Endothelial cell of hepatic sinusoid (primary cell): ENCODE data around the gene ACVRL1.

Source experiments
- in situ Hi-C: cut with HindIII; loops from 2 replicates; pipeline ENCODE4 v1.10.0; 2017; ENCODE audit warnings: low sequenced_read_pairs

Gene ACVRL1

DNA sequence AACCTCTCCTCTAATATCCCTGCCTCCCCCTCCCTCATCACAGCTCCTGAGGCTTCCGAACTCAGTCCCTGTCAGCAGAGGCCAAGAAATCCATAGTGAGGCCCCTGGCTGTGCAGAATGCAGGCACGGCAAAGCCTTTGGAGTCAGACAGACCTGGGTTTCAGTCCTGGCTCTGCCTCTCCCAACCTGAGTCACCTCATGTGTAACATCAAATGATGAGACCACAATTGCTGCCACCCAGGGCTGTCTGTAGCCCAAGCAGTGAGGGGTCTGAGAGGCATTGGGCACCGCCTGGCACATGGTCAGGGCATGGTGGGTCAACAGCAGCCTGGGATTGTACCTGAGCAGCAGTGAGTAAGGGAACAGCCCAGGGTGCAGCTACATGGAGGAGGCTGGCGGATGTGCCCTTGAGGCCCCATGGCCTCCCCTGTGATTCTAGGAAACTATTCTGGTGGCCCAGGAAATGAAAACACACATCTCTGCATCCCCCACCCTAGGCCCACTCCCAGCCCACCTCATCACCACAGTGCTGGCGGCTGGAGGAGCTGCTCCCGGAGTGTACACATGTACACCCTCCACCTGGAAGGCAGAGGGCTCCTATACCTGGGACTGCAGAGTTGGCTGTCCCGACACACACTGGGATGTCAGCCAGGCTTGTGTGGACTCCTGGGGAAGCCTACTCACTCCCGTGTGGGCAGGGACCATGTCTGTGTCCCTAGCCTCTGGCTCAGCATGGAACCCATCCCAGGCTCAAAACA lies 11.7 kb upstream of the ACVRL1 start:
- in situ Hi-C loops, result no loop called here

DNA sequence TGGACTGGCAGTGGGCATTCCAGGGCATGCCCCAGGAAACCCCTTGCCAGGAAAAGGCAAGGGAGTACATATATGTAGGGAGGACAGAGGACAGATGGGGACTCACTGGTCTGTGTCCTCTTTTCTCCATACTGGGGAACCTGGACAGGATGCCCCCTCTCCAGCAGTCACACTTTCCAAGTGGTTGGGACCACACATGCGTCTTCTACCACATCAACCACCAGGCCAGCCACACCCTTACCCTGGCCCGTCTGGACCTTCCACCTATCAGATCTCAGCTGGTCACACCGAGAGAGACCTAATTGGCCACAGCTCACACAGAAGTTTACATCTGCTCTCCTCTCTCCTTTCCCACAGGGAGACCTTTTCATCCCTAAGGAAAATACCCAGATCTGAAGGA lies 11.1 kb upstream of the ACVRL1 start:
- in situ Hi-C loops, result no loop called here

DNA sequence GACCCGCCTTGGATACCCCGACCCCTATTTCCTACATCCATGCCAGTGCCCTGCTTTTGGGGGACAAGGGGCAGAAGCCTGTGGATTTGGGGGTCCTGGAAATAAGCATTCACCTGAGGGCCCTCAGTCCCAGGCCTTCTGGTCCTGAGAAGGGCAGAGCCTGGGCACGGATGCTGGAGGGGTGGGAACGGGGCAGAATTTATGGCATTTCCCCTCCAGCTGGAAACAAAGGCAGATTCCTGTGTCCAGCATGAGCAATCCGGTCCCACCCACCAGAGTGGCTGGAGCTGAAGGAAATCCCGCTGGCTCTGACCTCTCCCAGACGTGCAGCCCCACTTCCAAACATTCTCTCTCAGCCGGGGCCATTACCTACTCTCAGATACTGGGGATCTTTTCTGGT lies 10.1 kb upstream of the ACVRL1 start:
- in situ Hi-C loops, result no loop called here

DNA sequence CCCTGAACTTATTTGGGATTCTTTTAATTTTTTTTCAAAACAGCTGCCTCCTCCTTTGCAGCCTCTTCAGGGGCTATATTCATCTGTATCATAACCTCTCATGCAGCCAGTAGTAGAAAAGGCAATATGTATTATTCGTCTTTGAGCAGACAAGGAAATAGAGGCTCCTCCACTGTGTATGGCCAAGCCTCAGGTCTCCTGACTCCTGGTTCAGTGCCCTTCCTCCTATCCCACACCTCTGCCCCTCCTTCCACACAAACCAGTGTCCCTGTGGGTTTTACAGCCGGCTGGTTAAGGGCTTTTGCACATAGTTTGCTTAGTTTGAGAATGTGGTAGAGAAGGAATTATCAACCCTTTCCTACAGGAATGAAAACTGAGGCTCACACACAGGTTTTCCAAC lies 8.8 kb upstream of the ACVRL1 start:
- in situ Hi-C loops, result no loop called here

DNA sequence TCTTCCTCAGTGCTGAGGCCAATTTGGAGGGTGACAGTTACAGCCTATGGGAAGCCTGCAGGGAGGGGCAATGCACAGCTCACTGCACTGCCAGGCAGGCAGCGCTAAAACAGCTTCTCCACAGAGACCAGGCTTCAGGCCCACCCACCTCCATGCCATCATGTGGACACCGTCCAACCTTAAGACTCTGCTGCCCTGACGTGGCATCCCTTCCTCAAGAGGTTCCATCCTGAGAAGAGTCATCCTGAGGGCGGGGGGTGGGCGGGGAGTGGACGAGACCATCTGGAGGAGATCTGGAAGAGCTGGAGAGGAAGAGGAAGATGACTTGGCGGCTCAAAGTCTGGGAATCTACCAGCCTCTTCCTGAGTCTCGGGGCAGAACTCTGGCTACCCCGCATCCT lies 8.4 kb upstream of the ACVRL1 start:
- in situ Hi-C loops, result no loop called here

DNA sequence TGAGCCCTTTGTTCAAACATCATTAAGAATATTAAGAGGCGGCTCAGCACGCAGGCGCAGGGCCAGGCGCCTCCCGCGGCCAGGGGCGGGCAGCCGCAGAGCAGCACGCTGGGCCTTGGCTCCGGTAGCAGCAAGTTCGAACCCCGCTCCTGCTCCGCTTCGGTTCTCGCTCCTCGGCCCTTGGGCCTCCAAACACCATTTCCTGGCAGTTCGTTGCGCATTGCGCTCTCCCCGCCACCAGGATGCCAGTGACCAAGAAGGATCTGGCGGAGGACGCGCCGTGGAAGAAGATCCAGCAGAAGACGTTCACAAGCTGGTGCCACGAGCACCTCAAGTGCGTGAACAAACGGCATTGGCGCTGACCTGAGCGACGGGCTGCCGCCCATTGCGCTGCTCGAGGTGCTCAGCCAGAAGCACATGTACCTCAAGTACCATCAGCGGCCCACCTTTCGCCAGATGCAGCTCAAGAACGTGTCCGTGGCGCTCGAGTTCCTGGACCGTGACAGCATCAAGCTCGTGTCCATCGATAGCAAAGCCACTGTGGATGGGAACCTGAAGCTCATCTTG lies 6.9 kb upstream of the ACVRL1 start:
- in situ Hi-C loops, result no loop called here

DNA sequence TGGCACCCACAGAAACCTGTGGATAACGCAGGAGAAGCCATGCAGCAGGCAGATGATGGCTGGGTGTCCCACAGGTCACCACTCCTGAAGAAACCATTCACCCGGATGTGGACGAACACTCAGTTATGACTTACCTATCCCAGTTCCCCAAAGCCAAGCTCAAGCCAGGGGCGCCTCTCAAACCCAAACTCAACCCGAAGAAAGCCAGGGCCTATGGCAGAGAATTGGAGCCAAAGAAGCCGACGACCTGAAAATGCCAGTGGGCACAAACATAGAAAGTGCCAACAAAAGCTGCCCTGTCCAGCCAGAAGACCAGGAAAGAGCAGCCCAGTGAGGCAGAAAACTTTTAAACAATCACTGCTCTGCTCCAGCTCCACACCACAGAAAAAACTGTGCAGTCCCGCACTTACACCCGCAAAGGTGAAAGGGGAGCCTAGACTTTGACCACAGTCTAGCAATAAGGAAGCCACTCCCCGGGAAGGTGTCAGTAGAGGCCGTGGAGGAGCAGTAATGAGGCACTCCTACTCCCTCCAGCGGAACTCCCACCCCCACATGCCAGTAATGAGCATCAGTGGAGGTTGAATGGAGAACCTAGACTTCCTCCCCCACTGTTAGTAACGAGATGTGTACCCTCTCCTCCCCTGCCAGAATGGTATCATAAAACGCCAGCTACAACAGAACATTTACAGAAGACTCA lies 6.0 kb upstream of the ACVRL1 start:
- in situ Hi-C loops, result no loop called here

DNA sequence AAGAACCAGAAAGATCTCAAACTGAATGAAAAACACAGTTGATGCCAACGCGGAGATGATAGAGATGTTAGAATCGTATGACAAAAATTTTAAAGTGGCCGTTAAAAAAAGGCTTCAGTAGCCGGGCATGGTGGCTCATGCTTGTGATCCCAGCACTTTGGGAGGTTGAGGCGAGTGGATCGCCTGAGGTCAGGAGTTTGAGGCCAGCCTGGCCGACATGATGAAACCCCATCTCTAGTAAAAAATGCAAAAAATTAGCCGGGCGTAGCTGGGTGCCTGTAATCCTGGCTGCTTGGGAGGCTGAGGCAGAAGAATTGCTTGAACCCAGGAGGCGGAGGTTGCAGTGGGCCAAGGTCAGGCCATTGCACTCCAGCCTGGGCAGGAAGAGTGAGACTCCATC lies 5.4 kb upstream of the ACVRL1 start:
- in situ Hi-C loops, result no loop called here

DNA sequence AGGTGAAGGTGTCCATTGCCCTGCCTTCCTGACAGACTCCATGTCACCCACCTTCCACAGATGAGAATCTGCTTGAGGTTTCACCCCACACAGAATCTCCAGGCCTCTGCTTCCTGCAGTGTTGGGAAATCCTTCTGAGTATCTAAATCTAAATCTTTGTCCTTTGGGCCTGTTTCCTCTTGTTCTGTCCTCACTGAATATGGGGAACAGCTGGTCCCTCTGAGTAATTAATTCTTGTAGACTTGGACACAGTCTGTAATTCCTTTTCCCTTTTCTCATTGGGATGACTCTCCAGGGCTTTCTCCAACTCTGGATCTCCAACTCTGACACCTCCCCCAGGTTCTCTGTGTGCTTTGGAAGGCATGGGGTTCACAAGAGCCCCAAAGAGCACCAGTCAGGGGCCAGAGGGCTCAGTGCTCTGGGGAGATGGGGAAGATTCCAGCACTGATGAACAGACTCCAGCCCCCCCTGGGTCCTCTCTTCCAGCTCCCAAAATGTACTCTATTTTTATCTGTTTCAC lies 2.3 kb upstream of the ACVRL1 start:
- in situ Hi-C loops, result no loop called here

DNA sequence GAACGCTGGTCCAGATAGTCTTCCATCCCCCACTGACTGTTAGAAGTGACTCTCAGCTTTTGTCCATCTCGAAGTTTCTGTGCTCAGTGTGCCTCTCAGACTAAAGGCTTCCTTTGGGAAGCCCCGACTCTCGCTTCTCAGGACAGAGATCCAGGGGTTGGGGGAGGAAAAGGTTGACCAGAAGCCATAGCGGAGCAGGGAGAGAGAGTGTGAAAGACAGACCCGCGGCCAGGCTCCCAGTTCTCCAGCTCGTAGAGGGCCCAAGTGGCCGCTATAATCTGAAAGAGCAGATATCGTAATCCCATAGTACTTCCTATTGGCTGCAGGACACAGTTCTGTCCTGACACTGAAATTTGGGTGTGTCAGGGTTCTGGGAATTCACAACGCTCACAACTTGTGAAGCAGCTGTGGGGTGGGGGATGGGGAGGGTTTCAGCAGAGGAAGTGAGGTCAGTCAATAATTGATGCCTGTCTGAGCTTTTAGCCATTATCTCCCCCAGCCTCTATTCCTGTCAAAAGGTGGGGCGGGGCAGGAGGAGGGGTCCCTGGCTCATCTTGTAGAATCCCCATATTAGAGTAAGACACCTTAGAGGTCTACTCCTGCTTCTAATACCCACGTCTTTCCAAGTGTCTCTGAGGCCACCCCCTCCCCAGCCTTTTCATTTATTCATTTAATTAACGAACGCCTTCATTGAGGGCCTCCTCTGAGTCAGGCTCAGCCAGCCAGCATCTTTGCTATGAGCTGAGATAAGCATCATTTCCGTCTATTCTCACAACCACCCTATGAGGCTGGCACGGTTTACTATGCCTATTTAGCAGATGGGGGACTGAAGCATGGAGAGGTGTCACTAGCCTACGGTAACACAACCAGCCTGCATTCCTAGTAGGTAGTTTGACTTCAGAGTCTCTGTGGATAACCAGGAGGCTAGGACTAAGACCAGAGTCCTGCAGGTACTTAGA lies 1.6 kb upstream of the ACVRL1 start:
- in situ Hi-C loops, result no loop called here

DNA sequence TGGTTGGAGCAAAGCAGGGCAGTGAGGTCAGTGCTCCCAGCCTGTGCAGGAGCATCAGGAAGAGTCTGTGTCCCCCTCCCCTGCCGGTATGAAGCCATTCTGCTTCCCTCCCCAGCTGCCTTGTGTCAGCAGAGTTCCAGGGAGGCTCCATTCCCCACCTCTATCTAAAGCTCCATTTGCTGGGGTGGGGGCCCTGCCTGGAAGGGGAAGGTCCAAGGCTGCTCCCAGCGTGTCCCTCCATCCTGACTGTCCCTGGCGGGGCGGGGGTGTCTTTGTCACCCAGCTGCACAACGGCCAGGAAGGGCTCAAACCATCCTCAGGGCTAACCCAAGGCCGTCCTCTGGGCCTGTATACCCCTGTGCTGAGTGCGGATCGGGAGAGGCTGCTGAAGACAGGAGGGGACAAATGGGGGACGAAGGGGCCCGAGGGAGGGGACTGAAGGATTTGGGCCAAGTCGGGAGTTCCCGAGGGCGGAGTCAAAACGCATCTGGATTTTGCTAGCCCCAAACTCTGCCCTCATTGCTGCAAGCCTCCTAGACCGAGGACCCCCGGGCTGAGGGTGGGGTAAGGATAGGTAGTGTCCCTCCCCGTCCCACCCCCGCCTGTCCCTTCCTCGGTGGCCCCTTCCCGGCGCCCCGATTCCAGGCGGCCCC lies 748 bp upstream of the ACVRL1 start:
- in situ Hi-C loops, result no loop called here

DNA sequence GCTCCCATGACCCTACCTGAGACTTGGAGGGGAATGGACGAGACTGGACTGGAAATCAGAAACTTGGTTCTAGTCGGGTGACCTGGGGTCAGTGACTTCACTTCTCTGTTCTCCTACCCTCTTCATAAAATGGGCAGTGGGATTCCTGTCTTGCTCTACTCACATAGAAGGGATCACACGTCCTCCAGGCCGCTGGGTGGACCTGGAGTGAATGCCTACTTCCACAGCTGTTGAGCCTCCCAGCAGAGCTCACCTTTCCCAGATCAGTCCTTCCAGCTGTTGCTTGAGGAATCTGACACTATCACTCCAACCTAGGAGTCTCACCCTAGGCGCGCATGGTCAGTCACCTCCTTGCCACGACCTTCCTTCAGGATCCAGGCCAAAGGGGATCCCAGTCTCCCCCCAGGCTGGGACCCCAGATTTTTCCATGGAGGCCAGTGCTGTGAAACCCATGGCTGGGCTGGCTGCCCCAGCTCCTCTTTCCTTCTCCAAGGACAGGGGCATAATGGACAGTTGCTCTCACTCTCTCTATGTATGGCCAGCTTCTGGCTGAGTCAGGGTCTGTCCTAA lies 637 bp downstream of the ACVRL1 start:
- in situ Hi-C loops, result no loop called here

DNA sequence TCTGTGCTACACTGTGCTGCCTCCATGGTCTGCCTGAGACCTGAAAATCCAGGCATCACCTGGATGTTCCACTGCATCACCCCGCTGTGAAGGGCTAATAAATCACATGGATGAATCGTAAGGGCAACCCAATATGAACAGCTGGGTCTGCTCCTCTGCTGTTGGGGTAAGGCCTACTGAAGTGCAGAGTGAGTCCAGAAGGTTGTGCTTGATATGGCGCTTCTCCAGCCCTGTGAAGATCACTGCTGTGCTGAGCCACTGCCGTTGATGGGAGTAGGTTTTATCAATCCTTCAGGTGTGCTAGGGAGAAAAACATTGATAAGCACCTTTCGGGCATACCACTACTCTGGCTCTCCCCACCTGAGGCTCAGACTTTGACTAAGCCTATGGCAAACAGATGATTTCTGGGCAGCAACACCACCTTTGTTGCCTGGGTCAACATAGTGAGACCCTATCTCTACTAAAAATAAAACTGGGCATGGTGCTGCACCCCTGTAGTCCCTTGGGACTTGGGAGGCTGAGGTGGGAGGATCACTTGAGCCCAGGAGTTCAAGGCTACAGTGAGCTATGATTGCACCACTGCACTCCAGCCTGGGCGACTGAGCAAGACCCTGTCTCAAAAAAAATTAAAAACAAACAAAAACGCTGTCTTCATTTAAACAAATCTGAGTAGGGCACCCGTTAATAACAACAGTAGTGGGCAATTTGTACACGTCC lies 1.7 kb downstream of the ACVRL1 start:
- in situ Hi-C loops, result no loop called here

DNA sequence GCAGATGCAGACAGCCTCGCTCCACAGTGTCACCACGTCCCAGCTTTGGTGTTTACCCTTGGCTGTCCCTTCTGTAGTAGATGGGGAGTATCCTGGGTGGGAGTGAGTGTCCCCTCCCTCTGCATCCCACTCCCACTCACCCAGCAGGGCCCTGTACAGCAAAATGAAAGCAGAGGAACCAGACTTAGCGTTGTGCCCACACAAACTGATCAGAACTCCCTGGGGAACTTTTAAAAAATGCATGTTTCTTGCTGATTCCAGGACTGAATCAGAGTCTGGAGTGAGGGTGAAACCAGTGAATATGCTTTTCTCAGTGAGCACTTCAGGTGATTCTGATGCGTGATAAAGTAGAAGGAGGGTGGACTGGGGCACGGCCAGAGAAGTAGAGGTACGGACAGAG lies 2.9 kb downstream of the ACVRL1 start:
- in situ Hi-C loops, result no loop called here

DNA sequence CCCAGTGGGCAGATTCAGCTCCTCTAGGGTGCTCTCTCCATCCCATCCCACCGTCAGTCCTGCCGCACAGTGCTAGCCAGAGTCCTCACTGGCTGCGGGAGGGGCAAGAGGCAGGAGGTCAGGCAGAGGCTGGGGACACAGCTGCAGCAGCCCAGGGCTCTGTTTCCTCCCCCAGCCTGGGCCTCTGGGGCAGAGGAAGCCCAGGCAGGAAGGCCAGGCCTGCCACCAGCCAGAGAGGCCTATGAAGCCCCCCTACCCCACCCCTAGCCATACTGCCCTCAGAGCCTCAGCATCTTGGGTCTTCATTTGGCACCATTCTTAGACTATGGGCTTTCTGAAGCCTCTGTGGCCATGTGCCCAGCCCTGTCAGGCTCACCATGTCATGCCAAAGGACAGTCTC lies 3.4 kb downstream of the ACVRL1 start:
- in situ Hi-C loops, result no loop called here

DNA sequence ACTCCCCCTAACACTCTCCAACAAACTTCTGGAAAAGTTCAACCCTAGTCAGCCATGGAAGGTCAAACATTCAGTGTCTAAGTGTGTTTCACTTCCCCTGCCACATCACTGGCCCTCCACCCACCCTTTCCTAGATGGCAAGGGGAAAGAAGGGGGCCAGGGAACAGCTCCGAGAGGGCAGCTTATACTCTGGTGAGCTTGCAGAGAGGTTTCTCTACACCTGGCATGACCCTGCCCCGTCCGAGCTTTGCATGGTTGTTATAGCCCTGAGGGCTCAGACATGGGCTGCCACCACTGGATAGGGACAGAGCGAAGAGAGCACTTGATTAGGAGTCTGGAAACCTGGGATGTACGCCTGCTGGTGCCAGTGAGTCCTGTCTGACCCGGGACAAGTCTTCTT lies 4.0 kb downstream of the ACVRL1 start:
- in situ Hi-C loops, result no loop called here

DNA sequence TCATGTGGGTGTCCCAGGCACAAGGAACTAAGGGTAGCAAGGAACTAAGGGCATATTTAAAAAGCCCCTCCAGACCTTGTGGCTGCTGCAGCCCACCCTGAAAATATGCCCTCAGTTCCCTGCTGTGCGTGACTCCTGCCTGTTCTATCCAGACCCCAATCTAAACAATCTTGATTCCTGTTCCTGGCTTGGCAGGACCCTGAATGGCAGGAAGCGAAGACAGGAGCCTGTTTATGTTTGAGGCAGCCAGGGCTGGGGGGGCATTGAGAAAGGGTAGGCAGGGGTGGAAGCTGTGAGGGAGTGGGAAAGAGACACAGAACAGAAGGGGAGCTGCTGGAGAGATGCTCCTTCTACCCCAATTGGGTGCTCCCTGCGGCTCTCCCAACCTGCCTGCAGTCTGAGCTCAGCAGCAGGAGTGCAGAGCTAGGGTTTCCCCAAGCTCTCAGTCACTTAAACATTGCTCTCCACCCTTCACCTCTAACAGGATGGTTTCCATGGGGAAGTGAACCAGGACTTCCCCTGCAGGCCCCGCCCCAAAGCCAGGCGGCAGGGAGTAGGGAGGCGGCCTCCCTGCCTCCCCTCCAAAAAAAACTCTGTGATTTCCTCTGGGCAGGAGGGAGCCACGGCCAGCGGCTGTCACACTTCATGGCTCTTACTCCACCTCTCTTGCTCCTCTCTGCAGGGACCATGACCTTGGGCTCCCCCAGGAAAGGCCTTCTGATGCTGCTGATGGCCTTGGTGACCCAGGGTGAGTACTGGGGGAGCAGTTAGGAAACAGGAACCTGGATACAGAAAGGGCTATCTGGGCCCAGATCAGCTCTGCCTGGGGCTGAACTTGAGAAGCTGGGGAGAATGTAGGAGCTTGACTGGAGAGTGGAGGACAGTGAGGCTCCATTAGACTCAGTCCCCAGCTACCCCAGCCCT lies 4.7 kb downstream of the ACVRL1 start:
- in situ Hi-C loops, result no loop called here
